Panc1 (cell line): ENCODE measurements around the gene ANKRD13D. TPM values are rescaled to one million over a fixed set of nuclear protein-coding genes. Genes with fewer than 3 reads are reported as not detected.

Experiments
- ATAC-seq: fragments of 200-7000 bp; cut with Tn5 transposase; 2 replicates; pipeline ENCODE4 v1.9.1; 2020; ENCODE audit warnings: mild to moderate bottlenecking, moderate library complexity
- BruUV-seq: library from RNA; stranded (reverse); fragments of 400-500 nt; replicated peaks from 2 replicates; lab custom pipeline; 2021; lab: Mats Ljungman, UMichigan
- CTCF ChIA-PET: fragments of 300-600 bp; sonication (Branson Sonifier 250); formaldehyde crosslinking; loops from one replicate; lab custom pipeline; 2022; ENCODE audit warnings: antibody characterized with exemption; lab: Charles Lee
- POLR2A ChIA-PET: fragments of 300-600 bp; sonication (Branson Sonifier 250); formaldehyde crosslinking; loops from one replicate; lab custom pipeline; 2022; ENCODE audit warnings: antibody characterized with exemption; lab: Charles Lee
- DNase-seq: peaks from one replicate; pipeline ENCODE4 v3.0.0-alpha.2; 2010; ENCODE audit warnings: low read depth, low spot score
- H3K27ac ChIP-seq: 2 replicates; pipeline ENCODE4 v1.5.1; 2011; ENCODE audit warnings: mild to moderate bottlenecking, low read length, inconsistent platforms
- H3K27me3 ChIP-seq: fragments of 200-500 bp; sonication (Bioruptor generic); 2 replicates; pipeline ENCODE4 v1.6.0; 2014; ENCODE audit warnings: low read length, inconsistent platforms; ENCODE audit not compliant: control insufficient read depth, insufficient read depth
- H3K36me3 ChIP-seq: fragments of 200-500 bp; sonication (Bioruptor generic); 2 replicates; pipeline ENCODE4 v1.5.1; 2014; ENCODE audit warnings: inconsistent platforms, mild to moderate bottlenecking, low read length, moderate library complexity; ENCODE audit not compliant: control insufficient read depth, insufficient read depth
- H3K4me1 ChIP-seq: 2 replicates; pipeline ENCODE4 v1.5.1; 2011; ENCODE audit warnings: inconsistent platforms, mild to moderate bottlenecking, low read length, moderate library complexity; ENCODE audit not compliant: control insufficient read depth, insufficient read depth
- H3K4me3 ChIP-seq, 2 experiments: 2 replicates each; pipeline ENCODE4 v1.5.1; 2011 to 2012; ENCODE audit warnings: low read depth in 2 of 2, low read length in 2 of 2, mild to moderate bottlenecking in 2 of 2, inconsistent platforms in 1 of 2, moderate library complexity in 1 of 2
- H3K9me3 ChIP-seq: fragments of 200-500 bp; sonication (Bioruptor generic); 2 replicates; pipeline ENCODE4 v1.5.1; 2014; ENCODE audit warnings: low read depth, mild to moderate bottlenecking, inconsistent platforms, low read length, moderate library complexity; ENCODE audit not compliant: control insufficient read depth, insufficient read depth
- CTCF ChIP-seq: fragments of 450-650 bp; IDR thresholded peaks from 2 replicates; pipeline ENCODE4 v1.5.1; 2017; ENCODE audit warnings: mild to moderate bottlenecking
- POLR2AphosphoS5 ChIP-seq: IDR thresholded peaks from 2 replicates; pipeline ENCODE4 v1.6.1; 2012; ENCODE audit warnings: mild to moderate bottlenecking, low read depth, low read length, moderate library complexity
- REST ChIP-seq, 2 experiments: IDR thresholded peaks; 2 replicates each; pipeline ENCODE4 v1.6.1; 2011 to 2012; ENCODE audit warnings: low read depth in 2 of 2, control low read depth in 1 of 2, low read length in 1 of 2, mild to moderate bottlenecking in 1 of 2, moderate library complexity in 1 of 2; ENCODE audit not compliant: insufficient read depth in 1 of 2
- SIN3A ChIP-seq: IDR thresholded peaks from 2 replicates; pipeline ENCODE4 v1.6.1; 2012; ENCODE audit warnings: low read depth, mild to moderate bottlenecking, low read length, moderate library complexity, borderline replicate concordance; ENCODE audit not compliant: insufficient read depth
- TCF7L2 ChIP-seq: IDR thresholded peaks from 2 replicates; pipeline ENCODE4 v1.6.1; 2011; ENCODE audit warnings: mild to moderate bottlenecking, low read depth, low read length, inconsistent platforms
- in situ Hi-C: cut with HindIII; loops from 2 replicates; pipeline ENCODE4 v1.10.0; 2016; ENCODE audit warnings: low sequenced_read_pairs, low pct_unique_long_range_greater_than_20kb
- intact Hi-C: fragments of 100-400 bp; cut with micrococcal nuclease; formaldehyde crosslinking; loops from one replicate; pipeline ENCODE4 v1.10.0; 2022; ENCODE audit not compliant: unreplicated experiment
- total RNA-seq: library from RNA; stranded (reverse); gene quantifications from one replicate; pipeline ENCODE4 v1.2.1, GENCODE V29; 2021; ENCODE audit not compliant: unreplicated experiment

Gene ANKRD13D
- total RNA-seq, 1 experiment from 2014 or later = 76.5 TPM

GRCh38 chr11:67247946-67248550 lies 41.1 kb upstream of the ANKRD13D start:
- CTCF ChIA-PET = interaction anchor here (0.7 kb wide), 1 partner anchor 103 kb away, joined by 8 read pairs; no protein-coding TSS in a partner anchor
- no peaks in the 10 kb centered on the region for H3K9me3 ChIP-seq
- H3K4me3 ChIP-seq = no peak overlapping the region
- intact Hi-C loops (no loop called here), in situ Hi-C loops (no loop called here)
- ATAC-seq (no peak), DNase-seq (no peak)
- POLR2A ChIA-PET = no interaction called here
- TF ChIP-seq CTCF (no peak), SIN3A (no peak), POLR2AphosphoS5 (no peak), TCF7L2 (no peak), REST (IDR thresholded peaks at IDR 0.05; ENCODE audit: insufficient read depth in 1 of 2, low read depth in 2 of 2, low read length in 1 of 2) (no peak)
- H3K4me1 ChIP-seq = 0 out of 2 replicates have a peak, but pooled peaks cover under 1% of the 10 kb centered on the region
- no peak overlapping the region for H3K27ac ChIP-seq
- no TSS peak for BruUV-seq
- H3K36me3 ChIP-seq = peaks cover 75% of the 10 kb centered on the region
- no peaks in the 10 kb centered on the region for H3K27me3 ChIP-seq

GRCh38 chr11:67248653-67249052 lies 40.5 kb upstream of the ANKRD13D start:
- H3K27ac ChIP-seq = no peak overlapping the region
- in situ Hi-C loops (no loop called here), intact Hi-C loops (no loop called here)
- ChIA-PET POLR2A (no interaction called here), CTCF (no interaction called here)
- H3K4me1 ChIP-seq = no peaks in the 10 kb centered on the region
- H3K9me3 ChIP-seq = no peaks in the 10 kb centered on the region
- H3K36me3 ChIP-seq = peaks cover 80% of the 10 kb centered on the region
- no peak for TF ChIP-seq SIN3A
- no peak for TF ChIP-seq CTCF
- TF ChIP-seq TCF7L2 = no peak
- no peak for TF ChIP-seq POLR2AphosphoS5
- no peak for TF ChIP-seq REST (IDR thresholded peaks at IDR 0.05; ENCODE audit: insufficient read depth in 1 of 2, low read depth in 2 of 2, low read length in 1 of 2)
- no peak overlapping the region for H3K4me3 ChIP-seq
- H3K27me3 ChIP-seq = no peaks in the 10 kb centered on the region
- no peak for DNase-seq
- no peak; the same call in 1 of the 2 replicates for ATAC-seq
- no TSS peak for BruUV-seq
